OCI-LY1 (cell line): ENCODE data around the gene HS3ST5.

ENCODE experiments used
- CTCF ChIP-seq: fragments of 200-600 bp; sonication (generic), shearing (Covaris generic); IDR thresholded peaks from 2 replicates; pipeline ENCODE4 v1.5.1; 2017; ENCODE audit warnings: mild to moderate bottlenecking, antibody characterized with exemption, low read length, moderate library complexity, mixed read lengths
- EZH2 ChIP-seq: fragments of 200-600 bp; sonication (generic), shearing (Covaris generic); IDR thresholded peaks from 2 replicates; pipeline ENCODE4 v1.8.0; 2017; ENCODE audit warnings: borderline replicate concordance, mixed run types, mild to moderate bottlenecking, antibody characterized with exemption, low read length, moderate library complexity, mixed read lengths

GRCh38 chr6:114292431-114292830, 50.4 kb downstream of the HS3ST5 start:
- no peak for TF ChIP-seq CTCF
- no peak for TF ChIP-seq EZH2
